NCI-H2227 (cell line): ENCODE data around the gene CXCL3.

ENCODE experiments used
- DNase-seq: peaks from one replicate; lab custom pipeline; 2025; ENCODE audit not compliant: unreplicated experiment; lab: John Stamatoyannopoulos, UW

CXCL3 gene

DNA sequence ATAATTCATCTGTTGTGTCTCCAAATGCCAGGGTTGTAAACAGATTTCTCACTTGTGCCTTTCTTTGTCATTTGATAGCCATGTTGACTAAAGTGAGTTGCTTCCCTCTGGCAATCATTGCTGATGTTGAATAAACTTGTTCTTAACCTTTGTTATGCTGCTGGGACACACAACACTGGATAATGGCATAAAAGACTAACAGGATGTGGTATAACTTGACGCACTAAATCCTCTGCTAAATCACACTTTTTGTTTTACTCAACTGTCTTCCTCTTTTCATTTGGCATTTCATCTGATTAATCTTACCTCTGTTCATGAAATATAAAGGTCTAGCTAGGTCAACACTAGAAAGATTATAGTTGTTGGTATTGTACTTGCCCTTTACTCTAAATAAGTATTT lies 22.4 kb downstream of the CXCL3 start:
- no peak for DNase-seq

DNA sequence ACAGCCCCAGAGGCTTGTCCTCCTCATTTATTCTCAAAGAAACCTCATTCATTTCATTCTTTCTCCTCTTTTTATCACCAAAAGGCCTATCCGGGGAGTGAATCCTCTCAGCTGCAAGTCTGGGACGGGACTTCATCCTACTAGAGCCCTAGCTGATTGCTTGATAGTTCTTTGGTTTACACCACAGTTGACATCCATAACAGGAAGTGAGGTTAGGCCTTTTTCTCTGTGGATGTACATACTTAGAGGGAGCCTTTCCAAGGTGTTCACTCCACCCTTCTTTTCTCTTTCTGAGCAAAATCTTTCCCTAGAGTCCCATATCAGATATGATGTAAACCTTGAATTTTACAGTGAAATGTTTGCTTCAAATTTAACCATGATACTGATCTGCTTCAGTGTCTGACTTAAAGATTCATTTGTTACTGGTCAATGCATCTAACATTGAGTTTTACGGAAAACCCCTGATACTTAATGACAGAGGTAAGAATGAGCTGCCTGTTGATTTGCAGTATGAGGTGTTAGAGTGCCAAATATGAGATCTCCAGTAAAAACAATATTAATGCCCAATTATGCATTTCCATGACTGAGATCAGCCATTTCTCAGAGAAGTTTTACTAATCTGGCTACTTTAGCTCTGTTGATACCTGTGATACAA lies 23.2 kb downstream of the CXCL3 start:
- no peak for DNase-seq

DNA sequence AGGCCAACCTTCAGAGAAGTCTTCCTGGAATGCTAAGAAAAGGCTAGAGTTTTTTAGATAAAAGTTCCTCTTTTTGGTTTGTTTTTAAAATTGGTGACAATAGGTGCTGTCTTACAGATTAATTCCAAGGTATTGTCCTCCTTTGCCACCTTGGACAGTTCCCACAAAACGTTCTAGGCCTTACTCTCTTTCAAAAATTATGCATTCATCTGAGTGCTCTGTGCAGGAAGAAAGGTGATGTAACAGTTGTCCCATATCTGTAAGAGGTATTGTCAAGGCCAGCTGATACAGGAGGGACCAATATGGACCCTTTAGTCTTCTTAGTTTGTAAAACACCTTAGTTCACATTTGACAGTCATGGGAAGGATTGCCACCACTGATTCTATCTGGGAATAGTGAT lies 24.2 kb downstream of the CXCL3 start:
- DNase-seq = no peak

DNA sequence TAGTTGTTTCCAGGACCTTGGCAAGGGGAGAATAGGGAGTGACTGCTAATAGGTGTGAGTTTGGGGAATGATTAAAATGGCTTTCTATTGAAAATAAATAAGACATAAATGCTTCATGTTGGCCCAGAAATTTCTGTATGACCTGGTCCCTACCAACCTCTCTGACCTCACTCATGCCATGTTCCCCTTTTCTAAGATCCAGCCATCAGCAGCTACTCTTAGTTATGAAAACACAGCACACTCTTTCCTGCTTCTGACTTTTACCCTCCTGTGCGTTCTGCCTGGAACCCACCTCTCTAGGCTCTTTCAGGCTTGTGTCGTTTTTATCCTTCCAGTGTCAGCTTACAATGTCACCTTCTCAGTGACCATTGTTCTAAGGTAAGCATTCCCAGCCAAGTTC lies 25.2 kb downstream of the CXCL3 start:
- DNase-seq = no peak

DNA sequence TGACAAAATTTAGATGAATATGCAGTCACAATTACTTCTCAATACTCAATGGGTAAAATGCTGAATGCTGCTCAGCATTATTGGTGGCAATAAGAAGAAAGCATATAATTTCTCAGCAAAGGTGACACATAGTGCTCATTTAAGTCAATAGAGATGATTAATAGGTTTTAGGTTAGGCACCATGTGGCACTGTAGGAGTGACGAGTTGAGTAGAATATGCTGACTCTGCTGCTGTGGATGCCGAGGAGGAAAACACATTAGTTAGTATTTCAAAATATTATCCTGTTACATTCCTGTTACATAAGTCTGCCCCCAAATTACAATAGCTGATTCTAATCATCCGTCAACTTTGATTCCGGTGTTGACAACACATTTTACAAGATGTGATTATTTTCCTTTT lies 26.4 kb downstream of the CXCL3 start:
- no peak for DNase-seq

DNA sequence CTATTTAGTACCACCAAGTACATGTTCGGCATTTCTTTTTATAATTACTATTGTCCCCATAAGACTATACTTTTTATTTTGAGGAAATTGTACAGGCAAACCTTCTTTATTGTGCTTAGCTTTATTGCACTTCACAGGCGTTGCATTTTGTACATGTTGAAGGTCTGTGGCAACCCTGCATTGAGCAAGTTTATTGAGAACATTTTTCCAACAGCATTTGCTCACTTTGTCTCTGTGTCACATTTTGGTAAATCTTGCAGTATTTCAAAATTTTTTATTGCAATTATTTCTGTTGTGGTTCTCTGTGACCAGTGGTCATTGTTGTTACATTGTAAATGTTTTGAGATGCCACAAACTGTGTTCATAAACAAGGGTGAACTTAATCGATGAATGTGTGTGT lies 29.2 kb downstream of the CXCL3 start:
- DNase-seq = no peak

DNA sequence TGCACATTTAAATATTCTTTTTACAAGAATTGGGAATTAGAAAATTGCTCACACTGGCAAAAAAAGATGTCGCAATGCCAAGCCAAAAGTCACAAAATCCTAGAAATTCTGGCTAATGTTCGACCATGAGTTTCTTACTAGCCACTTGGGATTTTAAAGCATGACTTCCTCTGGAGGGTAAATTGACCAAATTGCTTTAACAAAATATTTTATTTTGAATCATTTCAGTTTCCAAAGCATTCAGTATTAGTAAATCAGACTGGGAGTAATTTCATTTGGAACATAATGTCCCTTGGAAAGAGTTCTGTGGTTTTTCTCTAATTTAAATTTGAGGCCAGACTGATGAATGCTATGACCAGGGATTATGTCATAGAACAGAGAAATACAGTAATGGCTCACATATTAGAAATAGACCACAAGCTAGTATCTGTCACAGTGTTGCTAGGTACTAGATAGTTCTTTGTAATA lies 32.4 kb downstream of the CXCL3 start:
- DNase-seq = no peak

DNA sequence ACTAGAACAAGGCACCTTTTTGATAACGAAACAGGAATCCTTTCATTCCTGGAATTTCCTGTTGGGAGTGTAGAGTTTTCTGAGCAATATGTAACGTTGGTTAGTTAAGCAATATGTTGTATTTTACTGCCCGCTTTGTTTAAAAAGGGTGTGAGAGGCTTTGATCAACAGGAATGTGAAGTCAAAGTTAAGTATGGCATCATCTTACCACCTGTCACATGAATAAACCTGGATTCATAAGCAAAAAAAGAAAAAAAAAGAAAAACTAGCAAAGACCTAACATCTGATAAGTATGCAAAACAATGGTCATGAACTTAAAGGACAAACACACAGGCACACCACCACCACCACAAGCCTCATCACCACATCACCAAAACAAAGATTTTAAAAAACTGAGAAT lies 33.0 kb downstream of the CXCL3 start:
- no peak for DNase-seq

DNA sequence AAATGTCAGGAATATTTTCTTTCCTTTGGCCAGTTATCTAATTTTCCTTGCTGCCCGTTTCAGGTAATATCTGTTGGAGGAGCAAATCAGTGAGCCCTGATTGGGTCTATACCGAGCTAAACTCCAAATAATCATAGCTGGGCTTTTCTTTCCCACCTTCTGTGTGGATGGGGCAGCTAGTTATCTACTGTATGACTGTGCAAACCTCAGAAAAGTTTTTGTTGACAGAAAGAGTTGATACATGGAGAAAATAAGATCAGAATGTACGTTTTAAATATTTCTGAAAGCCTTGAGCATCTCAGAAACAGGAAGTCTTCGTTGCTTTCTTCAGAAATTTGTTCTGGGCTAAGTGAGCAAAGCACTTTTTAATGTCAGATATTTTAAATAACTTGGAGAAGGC lies 33.8 kb downstream of the CXCL3 start:
- no peak for DNase-seq

DNA sequence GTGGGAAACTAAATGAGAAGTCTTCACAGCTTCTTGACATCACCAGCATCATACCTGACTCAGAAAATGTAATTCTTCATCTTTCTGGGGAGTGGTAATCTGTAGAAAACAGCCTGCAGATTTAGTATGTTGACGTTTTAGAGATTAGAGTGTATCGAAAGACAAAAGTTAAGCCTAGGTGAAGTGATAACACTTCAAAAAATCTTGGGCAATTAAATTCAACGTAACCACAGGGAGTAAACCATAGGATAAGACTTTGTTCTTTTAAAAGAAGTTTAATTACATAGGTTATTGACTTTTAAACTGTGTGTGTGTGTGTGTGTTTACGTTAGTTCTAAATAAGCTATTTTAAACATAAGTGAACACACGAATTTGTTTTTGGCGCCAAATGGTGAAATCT lies 38.2 kb downstream of the CXCL3 start:
- DNase-seq = no peak

DNA sequence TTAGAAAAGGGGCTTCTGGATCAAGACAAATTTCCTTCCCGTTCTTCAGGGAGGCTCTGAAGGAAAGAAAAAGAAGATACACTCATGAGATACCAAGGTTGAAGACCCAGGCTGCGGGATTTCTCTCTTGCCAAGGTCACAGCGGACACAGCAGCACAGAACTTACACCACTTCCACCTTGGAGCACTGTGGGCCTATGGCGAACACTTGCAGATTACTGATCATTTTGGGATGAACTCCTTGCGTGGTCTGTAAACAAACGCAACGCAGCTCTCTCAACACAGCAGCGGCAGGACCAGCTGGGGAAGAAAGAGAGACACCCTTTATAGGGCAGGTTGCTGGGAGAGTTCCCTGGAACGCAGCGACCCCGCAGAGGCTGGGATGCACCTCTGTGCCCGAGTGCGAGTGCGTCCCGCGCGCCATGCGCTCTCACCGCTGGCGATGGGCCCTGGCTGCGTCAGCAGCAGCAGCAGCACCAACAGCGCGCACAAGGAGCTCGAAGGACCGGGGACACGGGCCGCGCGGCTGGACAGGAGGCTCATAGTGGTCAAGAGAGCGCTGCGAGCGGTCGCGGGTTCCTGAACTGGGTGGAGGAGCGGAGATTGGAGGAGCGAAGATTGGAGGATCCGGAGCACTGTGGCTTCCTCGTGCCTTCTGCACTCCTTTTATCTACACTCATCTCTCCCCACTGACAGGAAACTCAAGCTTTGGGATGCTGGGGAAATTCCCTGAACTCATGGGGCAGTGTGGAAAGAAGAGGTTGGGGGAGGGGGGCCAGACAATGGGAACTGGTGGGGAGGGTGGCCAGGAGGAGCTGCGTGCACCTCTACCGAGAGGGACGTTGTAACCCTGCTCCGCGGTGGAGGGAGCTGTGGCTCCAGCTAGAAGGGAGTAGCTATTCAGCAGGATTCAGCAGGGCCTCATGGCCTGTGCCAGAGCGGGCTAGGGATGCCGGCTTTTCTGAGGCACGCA lies 40.2 kb downstream of the CXCL3 start, which contains the start of gene CXCL5:
Gene CXCL5, minus strand, starts transcription at position 638 of the 972 bp plus-strand sequence. Its CDS starts 96 bp downstream, at position 542.
- no peak for DNase-seq

DNA sequence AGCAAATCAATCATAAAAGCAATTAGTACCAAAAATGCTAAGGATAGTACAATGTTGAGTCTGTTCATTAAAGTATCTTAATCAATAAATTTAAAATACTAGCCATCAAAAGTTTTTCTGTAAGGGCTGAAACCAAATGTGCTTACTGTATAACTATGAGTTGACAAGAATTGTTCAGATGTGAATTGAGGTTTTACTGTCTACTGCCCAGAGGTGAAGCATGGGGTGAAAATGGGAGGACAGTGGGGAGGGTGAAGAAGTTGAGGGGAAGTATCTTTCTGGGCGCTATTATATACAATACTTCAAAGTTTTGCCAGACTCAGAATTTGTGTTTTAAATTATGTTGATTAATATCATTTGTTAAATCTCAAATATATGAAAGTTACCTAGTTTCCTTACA lies 46.4 kb downstream of the CXCL3 start:
- DNase-seq = no peak

DNA sequence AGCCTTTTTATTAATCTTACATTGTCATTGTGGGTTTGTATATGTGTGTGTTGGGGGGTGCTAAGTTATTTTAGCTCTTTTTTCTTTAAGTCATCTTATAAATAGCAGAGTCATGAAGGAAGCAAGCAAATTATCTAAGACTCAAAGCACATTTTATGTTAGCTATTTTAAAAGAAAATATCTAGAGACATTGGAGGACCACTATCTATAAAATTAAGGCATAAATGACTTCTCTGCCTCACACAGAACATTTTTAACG lies 46.8 kb downstream of the CXCL3 start:
- no peak for DNase-seq

DNA sequence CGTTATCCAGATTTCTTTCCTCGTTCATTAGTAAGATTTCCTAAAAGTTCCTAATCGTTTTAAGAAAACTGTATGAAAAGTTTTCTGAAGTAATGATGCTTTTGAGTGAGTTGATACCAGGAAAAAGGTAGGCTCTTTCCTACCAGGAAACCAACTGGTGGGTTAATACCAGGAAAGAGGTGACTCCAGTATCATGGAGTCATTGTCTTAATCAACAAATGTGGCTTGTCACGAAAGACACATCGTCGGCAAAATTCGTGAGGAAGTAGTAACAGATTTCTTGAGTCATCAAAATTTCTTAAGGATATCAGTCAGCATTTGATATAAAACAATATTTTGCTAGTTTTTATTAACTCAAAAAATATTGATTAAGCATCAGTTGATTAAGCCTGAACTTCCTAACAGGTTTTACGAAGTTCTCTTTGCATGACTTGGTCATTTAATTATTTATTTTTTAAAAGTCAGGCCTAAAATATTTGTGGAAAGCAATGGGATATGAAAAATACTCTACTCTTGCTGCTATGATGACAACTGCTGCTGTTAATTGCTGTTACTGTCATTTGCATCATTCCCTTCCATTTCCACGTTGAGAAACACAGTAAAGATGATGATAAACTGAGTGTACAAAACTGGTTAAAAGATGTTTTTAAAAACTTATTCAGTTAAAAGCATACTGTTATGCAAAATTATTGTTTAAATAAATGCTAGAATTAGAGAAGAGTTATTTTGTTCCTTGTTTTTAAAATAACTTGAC lies 47.3 kb downstream of the CXCL3 start:
- no peak for DNase-seq

DNA sequence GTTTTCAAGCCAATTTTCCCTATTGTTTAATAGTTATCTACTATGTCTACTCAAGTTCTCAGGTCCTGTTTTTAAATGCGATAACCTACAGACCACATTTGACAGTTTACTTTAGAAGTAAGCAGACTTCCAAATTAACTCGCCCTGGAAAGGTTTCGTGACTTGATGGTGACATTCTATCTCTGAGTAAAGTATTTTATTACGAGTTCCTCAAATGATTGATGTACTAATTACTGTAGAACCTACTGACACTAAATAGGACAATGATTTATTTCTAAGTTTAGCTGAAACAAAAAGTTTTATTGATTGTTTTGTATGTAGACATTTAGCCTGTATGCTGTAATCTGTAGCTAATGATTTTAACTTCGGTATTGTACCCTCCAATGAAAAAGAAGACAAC lies 48.6 kb downstream of the CXCL3 start:
- DNase-seq = no peak

DNA sequence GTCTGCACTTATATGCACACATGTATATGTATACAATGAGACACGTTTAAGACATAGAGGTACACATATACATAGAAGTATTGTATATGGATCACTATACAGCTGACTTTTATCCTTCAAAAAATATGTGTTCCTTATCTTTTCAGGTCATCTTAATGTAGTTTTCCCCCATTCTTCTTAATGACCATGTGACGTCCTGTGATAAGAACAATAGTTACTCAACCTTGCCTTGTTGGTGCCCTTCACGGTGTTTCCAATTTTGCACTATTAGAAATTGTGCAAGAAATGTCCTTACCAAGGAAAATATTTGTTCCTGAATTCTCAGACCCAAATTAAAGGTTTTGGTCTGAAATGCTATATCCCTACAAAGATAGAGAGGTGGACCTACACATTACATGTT lies 49.5 kb downstream of the CXCL3 start:
- no peak for DNase-seq

DNA sequence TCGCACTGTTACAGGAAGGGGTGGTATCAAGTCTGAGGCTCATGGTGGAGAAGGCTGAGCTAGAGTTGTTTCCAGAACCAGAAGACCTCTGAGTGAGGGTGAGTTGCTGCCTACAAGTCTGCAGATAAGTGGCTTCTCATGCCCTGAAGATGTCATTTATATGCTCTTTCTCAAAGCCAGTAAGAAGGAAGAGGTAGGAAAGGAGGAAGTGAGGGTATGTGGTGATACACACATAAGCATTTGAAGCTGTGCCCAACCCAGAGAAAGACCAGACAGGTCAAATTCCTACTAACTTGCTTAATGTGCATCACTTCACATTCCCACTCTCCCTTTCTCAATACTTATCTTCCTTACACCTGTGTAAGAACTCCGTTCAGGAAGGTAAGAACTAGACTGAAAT lies 50.4 kb downstream of the CXCL3 start, which contains the start of gene PPBP:
Gene PPBP, minus strand, starts transcription at position 130 of the 400 bp plus-strand sequence. Its CDS starts 87 bp downstream, at position 43.
- DNase-seq = no peak
